HEK293 (cell line): Measurements from ENCODE around the gene VEPH1.
"Not testable (repeated sequence)": the region's sequence is repeated elsewhere in the genome, so short reads cannot be mapped to it uniquely, and the experiment has no call there.

Experiments
- CTCF ChIA-PET: fragments of 350-600 bp; formaldehyde crosslinking; extraction: SDS; loops from one replicate; lab custom pipeline; 2021; ENCODE audit warnings: antibody characterized with exemption; lab: Yijun Ruan, JAX
- POLR2A ChIA-PET: fragments of 300-600 bp; formaldehyde crosslinking; extraction: SDS; loops from one replicate; lab custom pipeline; 2020; ENCODE audit warnings: antibody characterized with exemption, inconsistent platforms; lab: Yijun Ruan, JAX
- H3K27ac ChIP-seq: fragments of 200-500 bp; sonication (Bioruptor generic); 2 replicates; pipeline ENCODE4 v1.5.1; 2014; ENCODE audit warnings: low read depth, low read length, control low read depth, inconsistent platforms; ENCODE audit errors: extremely low read depth
- H3K36me3 ChIP-seq, 2 experiments: fragments of 200-500 bp in 1 of 2; sonication (Bioruptor generic) in 1 of 2; 1 replicate in 1 of 2; 2 replicates in 1 of 2; pipeline ENCODE4 v1.5.1; 2014 to 2017; ENCODE audit warnings: inconsistent platforms in 2 of 2, low read length in 2 of 2; ENCODE audit not compliant: control insufficient read depth in 2 of 2, insufficient read depth in 1 of 2
- H3K4me1 ChIP-seq: fragments of 200-500 bp; sonication (Bioruptor generic); 2 replicates; pipeline ENCODE4 v1.5.1; 2014; ENCODE audit warnings: mild to moderate bottlenecking, low read length, inconsistent platforms; ENCODE audit not compliant: control insufficient read depth, insufficient read depth
- H3K4me3 ChIP-seq: 2 replicates; pipeline ENCODE4 v1.5.1; 2011; ENCODE audit warnings: low read depth, mild to moderate bottlenecking, control low read depth, low read length, moderate library complexity
- H3K9me3 ChIP-seq: fragments of 200-500 bp; sonication (Bioruptor generic); 2 replicates; pipeline ENCODE4 v1.5.1; 2014; ENCODE audit warnings: low read depth, low read length, inconsistent platforms; ENCODE audit not compliant: control insufficient read depth, insufficient read depth
- BCL11A ChIP-seq: fragments of 450-650 bp; formaldehyde crosslinking; IDR thresholded peaks from 2 replicates; pipeline ENCODE4 v1.5.1; 2016; ENCODE audit warnings: low read depth, missing biosample characterization, missing genetic modification characterization
- MEIS1 ChIP-seq: sonication (generic); formaldehyde crosslinking; IDR thresholded peaks from 2 replicates; pipeline ENCODE4 v1.8.1; 2022; ENCODE audit warnings: missing genetic modification reagents, mild to moderate bottlenecking, borderline replicate concordance
- PATZ1 ChIP-seq: fragments of 450-650 bp; formaldehyde crosslinking; IDR thresholded peaks from 2 replicates; pipeline ENCODE4 v1.5.1; 2016; ENCODE audit warnings: missing biosample characterization, missing genetic modification characterization
- SP3 ChIP-seq: fragments of 450-650 bp; formaldehyde crosslinking; IDR thresholded peaks from 2 replicates; pipeline ENCODE4 v1.5.1; 2016; ENCODE audit warnings: missing biosample characterization, missing genetic modification characterization
- ZBTB20 ChIP-seq: fragments of 450-650 bp; formaldehyde crosslinking; IDR thresholded peaks from 2 replicates; pipeline ENCODE4 v1.5.1; 2016; ENCODE audit warnings: missing biosample characterization, missing genetic modification characterization
- ZFP3 ChIP-seq: fragments of 450-650 bp; formaldehyde crosslinking; IDR thresholded peaks from 2 replicates; pipeline ENCODE4 v1.5.1; 2016; ENCODE audit warnings: low read depth, missing biosample characterization, missing genetic modification characterization
- ZNF155 ChIP-seq: fragments of 450-650 bp; formaldehyde crosslinking; IDR thresholded peaks from 2 replicates; pipeline ENCODE4 v1.5.1; 2016; ENCODE audit warnings: missing biosample characterization, missing genetic modification characterization
- ZNF174 ChIP-seq: fragments of 450-650 bp; formaldehyde crosslinking; IDR thresholded peaks from 2 replicates; pipeline ENCODE4 v1.5.0; 2017; ENCODE audit warnings: missing biosample characterization, mild to moderate bottlenecking, missing genetic modification characterization
- ZNF18 ChIP-seq: fragments of 450-650 bp; formaldehyde crosslinking; IDR thresholded peaks from 2 replicates; pipeline ENCODE4 v1.5.1; 2016; ENCODE audit warnings: missing biosample characterization, missing genetic modification characterization
- ZNF26 ChIP-seq: fragments of 450-650 bp; formaldehyde crosslinking; IDR thresholded peaks from 2 replicates; pipeline ENCODE4 v1.5.1; 2016; ENCODE audit warnings: missing biosample characterization, missing genetic modification characterization
- ZNF274 ChIP-seq, 2 experiments: fragments of 200-500 bp in 1 of 2; fragments of 450-650 bp in 1 of 2; sonication (Bioruptor generic) in 1 of 2; formaldehyde crosslinking in 1 of 2; IDR thresholded peaks; 2 replicates each; pipeline versions ENCODE4 v1.5.1 to v1.6.1; 2014 to 2016; ENCODE audit warnings: borderline replicate concordance in 1 of 2, inconsistent platforms in 1 of 2, low read length in 1 of 2, missing biosample characterization in 1 of 2, missing genetic modification characterization in 1 of 2
- ZNF488 ChIP-seq: fragments of 450-650 bp; formaldehyde crosslinking; IDR thresholded peaks from 2 replicates; pipeline ENCODE4 v1.5.1; 2016; ENCODE audit warnings: missing biosample characterization, missing genetic modification characterization
- ZNF510 ChIP-seq: fragments of 450-650 bp; formaldehyde crosslinking; IDR thresholded peaks from 2 replicates; pipeline ENCODE4 v1.5.1; 2018; ENCODE audit warnings: mild to moderate bottlenecking, missing genetic modification characterization, missing biosample characterization; ENCODE audit not compliant: insufficient replicate concordance
- ZNF623 ChIP-seq: fragments of 450-650 bp; formaldehyde crosslinking; IDR thresholded peaks from 2 replicates; pipeline ENCODE4 v1.5.1; 2016; ENCODE audit warnings: missing biosample characterization, missing genetic modification characterization
- ZNF792 ChIP-seq: fragments of 450-650 bp; formaldehyde crosslinking; IDR thresholded peaks from 2 replicates; pipeline ENCODE4 v1.5.1; 2016; ENCODE audit warnings: missing biosample characterization, missing genetic modification characterization
- ZNF837 ChIP-seq: fragments of 450-650 bp; formaldehyde crosslinking; IDR thresholded peaks from 2 replicates; pipeline ENCODE4 v1.5.1; 2016; ENCODE audit warnings: missing biosample characterization, missing genetic modification characterization
- ZXDB ChIP-seq: fragments of 450-650 bp; formaldehyde crosslinking; IDR thresholded peaks from 2 replicates; pipeline ENCODE4 v1.5.1; 2016; ENCODE audit warnings: missing biosample characterization, missing genetic modification characterization

VEPH1 gene

GRCh38 chr3:157354254-157354653 is 149.0 kb downstream of the VEPH1 start:
- ChIA-PET POLR2A (no interaction called here), CTCF (interaction anchor here (0.6 to 1.0 kb wide), 3 partner anchors 26 to 142 kb away, joined by 3 read pairs; no protein-coding TSS in a partner anchor)
- H3K36me3 ChIP-seq, result no peaks in the 10 kb centered on the region
- no peak overlapping the region for H3K27ac ChIP-seq
- no peaks in the 10 kb centered on the region for H3K9me3 ChIP-seq
- no peak overlapping the region for H3K4me3 ChIP-seq
- TF ChIP-seq SP3 (tag by site-specific recombination) (no peak), ZBTB20 (tag by site-specific recombination) (no peak)
- no peaks in the 10 kb centered on the region for H3K4me1 ChIP-seq

- no peak overlapping the region for H3K4me3 ChIP-seq
- ChIA-PET CTCF (interaction anchor here (0.6 kb wide), 1 partner anchor 93 kb away, joined by 3 read pairs; no protein-coding TSS in a partner anchor), POLR2A (no interaction called here)
- no peak overlapping the region for H3K27ac ChIP-seq
- H3K9me3 ChIP-seq, result no peaks in the 10 kb centered on the region
- H3K4me1 ChIP-seq, result no peaks in the 10 kb centered on the region
- no peaks in the 10 kb centered on the region for H3K36me3 ChIP-seq
- TF ChIP-seq ZNF792 (tag by site-specific recombination) (no peak), ZNF18 (no peak), ZNF26 (tag by site-specific recombination) (no peak)
Measured at GRCh38 chr3:157353652-157354051, 149.6 kb downstream of the VEPH1 start.

GRCh38 chr3:157351981-157352380 is 151.2 kb downstream of the VEPH1 start:
- Histone ChIP-seq H3K4me3 (no peak overlapping the region), H3K4me1 (no peaks in the 10 kb centered on the region), H3K9me3 (no peaks in the 10 kb centered on the region), H3K36me3 (no peaks in the 10 kb centered on the region), H3K27ac (no peak overlapping the region)
- CTCF ChIA-PET, result interaction anchor here (0.6 kb wide), 1 partner anchor 149 kb away, joined by 3 read pairs; no protein-coding TSS in a partner anchor
- POLR2A ChIA-PET, result no interaction called here
- TF ChIP-seq ZNF623 (tag by site-specific recombination) (no peak), MEIS1 (CRISPR knock-in tag) (no peak), ZNF274 (IDR thresholded peaks at IDR 0.05; ENCODE audit: low read length) (no peak), ZNF274 (tag by site-specific recombination; IDR thresholded peaks at IDR 0.05; ENCODE audit: borderline replicate concordance) (no peak), BCL11A (tag by site-specific recombination) (no peak), ZNF488 (tag by site-specific recombination) (no peak), ZFP3 (tag by site-specific recombination) (no peak), SP3 (tag by site-specific recombination) (no peak), ZNF155 (tag by site-specific recombination) (no peak), ZNF837 (tag by site-specific recombination) (no peak), PATZ1 (tag by site-specific recombination) (no peak), ZNF510 (no peak), ZNF174 (no peak), ZXDB (tag by site-specific recombination) (no peak)

GRCh38 chr3:157350651-157351050 is 152.6 kb downstream of the VEPH1 start:
- POLR2A ChIA-PET, H3K27ac ChIP-seq, H3K36me3 ChIP-seq, H3K9me3 ChIP-seq, H3K4me1 ChIP-seq, CTCF ChIA-PET, H3K4me3 ChIP-seq: not testable (repeated sequence)

GRCh38 chr3:157348304-157349075 is 154.7 kb downstream of the VEPH1 start:
- CTCF ChIA-PET, H3K9me3 ChIP-seq, H3K4me1 ChIP-seq, H3K4me3 ChIP-seq, H3K27ac ChIP-seq, POLR2A ChIA-PET, H3K36me3 ChIP-seq: not testable (repeated sequence)
